Heart right ventricle (tissue), 16 donors: ENCODE measurements around the gene PPP2R5B. TPM values are rescaled to one million over a fixed set of nuclear protein-coding genes. Genes with fewer than 3 reads are reported as not detected.

Experiments
- ATAC-seq, 8 donors: fragments of 200-7000 bp; cut with Tn5 transposase; one replicate each; pipeline ENCODE4 v1.9.1; 2020; ENCODE audit warnings: mild to moderate bottlenecking in 8 of 8, moderate library complexity in 8 of 8, moderate number of reproducible peaks in 1 of 8
- DNase-seq, 2 donors: peaks; one replicate each; pipeline ENCODE4 v3.0.0-alpha.2; 2020
- H3K27ac ChIP-seq, 10 donors: fragments of 200-600 bp; sonication (generic) in 2 of 10; one replicate each; pipeline versions ENCODE4 v1.5.0 to v1.8.0; 2020 to 2022; ENCODE audit warnings: mild to moderate bottlenecking in 3 of 10
- H3K27me3 ChIP-seq, 7 donors: fragments of 200-600 bp; one replicate each; pipeline ENCODE4 v1.8.0; 2021 to 2022; ENCODE audit warnings: mild to moderate bottlenecking in 2 of 7
- H3K36me3 ChIP-seq, 9 donors: fragments of 200-600 bp; sonication (generic) in 1 of 9; one replicate each; pipeline versions ENCODE4 v1.5.0 to v1.8.0; 2020 to 2022; ENCODE audit warnings: mild to moderate bottlenecking in 2 of 9
- H3K4me1 ChIP-seq, 9 donors: fragments of 200-600 bp; sonication (generic) in 1 of 9; one replicate each; pipeline versions ENCODE4 v1.5.0 to v1.8.0; 2020 to 2022; ENCODE audit warnings: mild to moderate bottlenecking in 4 of 9
- H3K4me3 ChIP-seq, 10 donors: fragments of 200-600 bp; sonication (generic) in 2 of 10; one replicate each; pipeline versions ENCODE4 v1.5.0 to v1.8.0; 2020 to 2022; ENCODE audit warnings: mild to moderate bottlenecking in 7 of 10, moderate library complexity in 2 of 10
- H3K9me3 ChIP-seq, 11 donors: fragments of 200-600 bp in 10 of 11; sonication (generic) in 2 of 11; one replicate each; pipeline versions ENCODE4 v1.5.0 to v1.8.0; 2013 to 2022; ENCODE audit warnings: mild to moderate bottlenecking in 2 of 11, control low read depth in 1 of 11, moderate library complexity in 1 of 11
- CTCF ChIP-seq, 9 donors: fragments of 200-600 bp; sonication (generic) in 2 of 9; IDR thresholded peaks; one replicate each; pipeline versions ENCODE4 v1.5.0 to v1.8.0; 2021 to 2022; ENCODE audit warnings: antibody characterized with exemption in 9 of 9, mild to moderate bottlenecking in 5 of 9, moderate library complexity in 1 of 9
- WGBS, 2 donors: extraction: QIAGEN DNeasy Blood & Tissue Kit; methylation state at CpG; one replicate each; pipeline ENCODE4 v1.1.7; 2013; ENCODE audit warnings: inconsistent platforms in 1 of 2; 5-methylcytosine and 5-hydroxymethylcytosine counted together
- intact Hi-C, 10 donors: fragments of 100-400 bp; cut with DNase I; formaldehyde crosslinking; loops; one replicate each; pipeline versions ENCODE4 v1.11.1 to v1.14.2; 2022
- polyA plus RNA-seq, 2 donors: library from polyadenylated mRNA; stranded (reverse); fragments of 200-250 nt; gene quantifications; one replicate each; pipeline ENCODE4 v1.2.3, GENCODE V29; 2013
- total RNA-seq, 10 donors: library from RNA; stranded (reverse); fragmentation: NEBNext Ultra II Directional in 3 of 10; extraction: Animal tissue kit (Norgen Biotek cat#: 25700) in 3 of 10; gene quantifications; one replicate each; pipeline versions ENCODE4 v1.2.1 to v1.2.4, GENCODE V29; 2021 to 2023
- donor health status: Arrhythmogenic right ventricular cardiomyopathy.
- donor health status: ischemic (EF 13 %, LVEDD 7.1; RV severe dilation, severe dysfunction).
- donor health status: healthy with polysubstance abuse.
- donor health status: DM: no; HTN: yes; CAD: no.
- donor health status: DM: no; HTN: no; CAD: no.
- donor health status: ischemic (EF 25% LVEDD 6.9; RV normal size, moderate dysfunction).
- donor health status: ischemic (EF 25% LVEDD 5.7; RV mildly dilated, moderate dysfunction).
- donor health status: healthy.
- donor health status: DM: yes; HTN: yes; CAD: no.
- donor health status: Ischemic cardiomyopathy.
- donor health status: ischemic (EF 35%, LVEDD 5.7; RV mildly dilated, moderate dysfunction).
- donor health status: nonischemic (EF 11% LVEDD 7.7; RV severe dilation, severe dysfunction).
- donor health status: DM: yes; HTN: yes; CAD: no.
- donor health status: PGD.
- donor health status: ischemic (EF 29% LVEDD 5.4; RV normal size, mild dysfunction).
- donor health status: nonischemic (EF 23%, LVEDD 6.1; RV moderate dilation, normal function).

PPP2R5B gene
- total and polyA plus RNA-seq, 12 donors: 13.4 to 30.8 (median 22.3) TPM

- peaks cover 10 to 47% (median 30%) of the 10 kb centered on the region in 9 donors for H3K4me1 ChIP-seq
- peak in 4 of 8 donors; percentile 1 to 16 (median 4) for ATAC-seq
- intact Hi-C loops: loop anchor here in 9 of 10 donors (1.0 to 10.0 kb wide), 4 partner anchors 46 to 109 kb away; no protein-coding TSS in a partner anchor
- no peaks in the 10 kb centered on the region for H3K9me3 ChIP-seq
- H3K36me3 ChIP-seq: peaks cover 0 to 41% (median 10%) of the 10 kb centered on the region in 9 donors
- no peak for DNase-seq
- H3K4me3 ChIP-seq: no peak overlapping the region
- peak overlapping the region; percentile 18 to 77 (median 52) for H3K27ac ChIP-seq
- H3K27me3 ChIP-seq: no peaks in the 10 kb centered on the region
- TF ChIP-seq CTCF (IDR thresholded peaks at IDR 0.05): no peak
- WGBS, 2 donors: 77 to 83% methylated on average over 25 of the region's 25 CpGs
These were observed 31.1 kb upstream of the PPP2R5B start for GRCh38 chr11:64893194-64894069.

GRCh38 chr11:64894070-64894811 is 30.2 kb upstream of the PPP2R5B start:
- ATAC-seq: peak; percentile 81 to 89 (median 86)
- peak overlapping the region in 7 of 10 donors; percentile 3 to 77 (median 68) for H3K27ac ChIP-seq
- H3K4me3 ChIP-seq: no peak overlapping the region
- no peaks in the 10 kb centered on the region for H3K27me3 ChIP-seq
- TF ChIP-seq CTCF (IDR thresholded peaks at IDR 0.05): peak; percentile 81 to 97 (median 91)
- H3K4me1 ChIP-seq: peaks cover 10 to 40% (median 26%) of the 10 kb centered on the region in 9 donors
- WGBS, 2 donors: 31 to 32% methylated on average over 14 of the region's 14 CpGs
- H3K36me3 ChIP-seq: peaks cover 0 to 49% (median 18%) of the 10 kb centered on the region in 9 donors
- peak; percentile 88 to 92 for DNase-seq
- H3K9me3 ChIP-seq: no peaks in the 10 kb centered on the region
- intact Hi-C loops: loop anchor here in 9 of 10 donors (1.0 to 10.0 kb wide), 4 partner anchors 47 to 109 kb away; no protein-coding TSS in a partner anchor

- peak in 1 of 2 donors; percentile 19 for DNase-seq
- ATAC-seq: peak in 5 of 8 donors; percentile 3 to 28 (median 11)
- TF ChIP-seq CTCF (IDR thresholded peaks at IDR 0.05): no peak
- WGBS, 2 donors: 88 to 89% methylated on average over 38 to 39 of the region's 39 CpGs
- intact Hi-C loops: loop anchor here in 9 of 10 donors (1.0 to 10.0 kb wide), 4 partner anchors 48 to 110 kb away; no protein-coding TSS in a partner anchor
- Histone ChIP-seq H3K27me3 (no peaks in the 10 kb centered on the region), H3K27ac (peak overlapping the region in 2 of 10 donors; percentile 68 to 72), H3K4me1 (peaks cover 10 to 39% (median 26%) of the 10 kb centered on the region in 9 donors), H3K4me3 (no peak overlapping the region), H3K9me3 (no peaks in the 10 kb centered on the region), H3K36me3 (peaks cover 0 to 56% (median 21%) of the 10 kb centered on the region in 9 donors)
These were observed 29.6 kb upstream of the PPP2R5B start for GRCh38 chr11:64894812-64895452.
